HG02885 (cell line): ENCODE measurements around the gene ANKRD13A.

ENCODE experiments used
- ATAC-seq: cut with Tn5 transposase; IDR thresholded peaks from one replicate; pipeline ENCODE4 v1.9.1; 2021; ENCODE audit warnings: mild to moderate bottlenecking; ENCODE audit not compliant: unreplicated experiment, poor library complexity

The ANKRD13A gene

DNA sequence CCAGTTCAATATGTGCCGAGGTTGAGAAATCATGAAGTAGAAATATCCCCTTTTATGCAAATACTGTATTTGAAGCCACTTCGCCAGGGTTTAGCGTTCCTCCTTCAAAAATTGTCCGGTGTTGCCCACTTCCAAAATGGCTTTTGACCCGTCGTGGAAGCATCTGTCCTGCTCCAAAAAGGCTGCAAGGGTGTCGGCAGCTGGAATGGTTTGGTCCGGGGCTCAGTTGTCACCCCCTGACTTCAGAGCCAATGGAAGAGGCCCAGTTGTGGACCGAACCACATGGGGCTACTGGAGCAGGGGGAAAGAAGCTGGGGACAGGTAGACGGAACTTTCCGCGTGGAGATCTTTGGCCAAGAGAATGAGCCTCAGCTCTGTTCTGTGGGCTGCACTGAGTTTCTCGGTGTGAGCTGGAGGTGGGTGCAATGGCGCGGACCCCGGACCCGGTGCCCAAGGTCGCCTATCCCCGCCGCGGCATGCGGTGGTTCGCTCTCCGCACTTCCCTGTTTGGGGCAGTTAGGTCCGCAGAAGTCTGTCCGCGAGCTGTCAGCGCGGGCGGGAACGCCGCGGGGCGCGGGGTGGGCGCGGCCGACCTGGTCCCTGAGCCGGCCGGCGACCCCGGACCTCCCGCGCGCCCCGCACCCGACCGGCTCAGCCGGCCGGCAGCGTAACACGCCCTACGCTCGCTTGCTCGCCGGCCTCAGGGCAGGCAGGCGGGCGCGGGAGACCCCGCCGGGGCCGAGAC, at the start of gene ANKRD13A:
Gene ANKRD13A (plus strand): TSS at position 527 of the 745 bp plus-strand sequence. CDS start 259 bp downstream, outside the sequence.
- ATAC-seq, result peak; percentile 56

DNA sequence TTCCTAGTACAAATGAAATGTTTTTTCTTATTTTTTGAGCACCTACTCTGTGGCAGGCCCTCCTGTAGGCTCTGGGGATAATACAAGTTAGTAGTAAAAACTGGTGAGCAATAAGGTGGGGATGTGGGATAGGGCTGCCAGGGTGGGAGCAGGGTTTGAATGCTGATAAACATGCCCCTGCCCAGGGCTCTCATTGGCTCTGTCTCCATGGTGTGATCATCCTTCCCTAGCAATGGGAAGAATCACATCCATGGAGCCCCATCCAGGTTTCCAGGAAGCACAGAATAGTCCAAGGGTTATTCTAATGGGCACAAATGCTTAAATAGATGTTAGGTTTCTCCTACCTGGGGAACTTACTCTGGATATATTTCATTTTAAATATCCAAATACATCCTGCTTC, 48.6 kb upstream of the ANKRD13A start:
- no peak for ATAC-seq

DNA sequence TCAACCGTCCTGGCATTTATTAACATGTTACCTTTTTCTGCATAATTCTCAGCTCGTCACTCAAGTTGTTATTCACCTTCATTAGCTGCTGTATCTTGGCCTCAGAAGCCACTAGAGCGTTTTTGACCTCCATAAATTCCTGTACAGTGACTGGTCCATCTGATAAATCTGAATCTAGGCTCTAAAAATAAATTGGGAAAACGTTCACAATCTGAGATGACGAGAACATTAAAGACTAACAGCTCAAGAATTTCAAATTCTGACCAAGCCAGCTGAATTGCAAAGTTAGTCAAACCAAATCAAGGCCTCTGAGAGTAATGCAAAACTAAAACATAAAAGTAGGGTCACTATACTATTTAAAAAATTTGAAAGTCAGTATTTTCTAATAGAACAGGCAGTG, 48.1 kb upstream of the ANKRD13A start:
- no peak for ATAC-seq

- ATAC-seq, result no peak
These were observed 47.5 kb upstream of the ANKRD13A start for GRCh38 chr12:109951751-109952150.

- ATAC-seq, result no peak
These were observed 46.9 kb upstream of the ANKRD13A start for GRCh38 chr12:109952160-109952858.

DNA sequence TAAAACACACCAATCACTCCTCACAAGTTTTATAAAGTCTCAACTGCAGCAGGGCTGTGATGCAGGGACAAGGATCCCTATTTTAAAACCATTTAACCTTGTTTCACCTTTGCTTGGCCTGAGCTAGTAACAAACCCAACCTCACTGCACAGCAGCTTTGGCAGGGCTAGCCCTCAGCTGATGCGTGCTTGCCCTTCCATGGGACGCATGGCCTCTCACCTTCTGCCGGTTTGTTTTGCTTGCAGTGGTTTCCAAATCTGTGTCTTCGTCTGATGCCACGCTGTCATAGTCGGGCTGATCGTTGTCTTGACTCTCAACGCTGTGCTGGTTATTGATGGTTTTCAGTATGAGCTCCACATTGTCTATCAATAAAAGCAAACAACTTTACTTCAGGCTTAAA, 46.4 kb upstream of the ANKRD13A start:
- ATAC-seq, result no peak

GRCh38 chr12:109953656-109954055, 45.6 kb upstream of the ANKRD13A start:
- no peak for ATAC-seq

DNA sequence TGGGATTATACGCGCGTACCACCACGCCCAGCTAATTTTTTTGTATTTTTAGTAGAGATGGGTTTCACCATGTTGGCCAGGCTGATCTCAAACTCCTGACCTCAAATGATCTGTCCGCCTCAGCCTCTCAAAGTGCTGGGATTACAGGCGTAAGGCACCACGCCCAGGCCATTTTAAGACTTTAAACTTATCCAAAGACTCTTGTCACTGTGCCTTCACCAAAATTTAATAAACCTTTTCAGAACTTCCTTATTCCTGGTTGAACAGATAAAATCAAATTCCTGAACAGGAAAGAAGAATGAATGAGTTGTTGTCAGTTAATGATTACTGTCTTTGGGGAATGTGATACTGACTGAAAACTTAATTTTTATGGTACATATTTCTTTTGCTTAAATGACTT, 40.9 kb upstream of the ANKRD13A start:
- ATAC-seq, result no peak

DNA sequence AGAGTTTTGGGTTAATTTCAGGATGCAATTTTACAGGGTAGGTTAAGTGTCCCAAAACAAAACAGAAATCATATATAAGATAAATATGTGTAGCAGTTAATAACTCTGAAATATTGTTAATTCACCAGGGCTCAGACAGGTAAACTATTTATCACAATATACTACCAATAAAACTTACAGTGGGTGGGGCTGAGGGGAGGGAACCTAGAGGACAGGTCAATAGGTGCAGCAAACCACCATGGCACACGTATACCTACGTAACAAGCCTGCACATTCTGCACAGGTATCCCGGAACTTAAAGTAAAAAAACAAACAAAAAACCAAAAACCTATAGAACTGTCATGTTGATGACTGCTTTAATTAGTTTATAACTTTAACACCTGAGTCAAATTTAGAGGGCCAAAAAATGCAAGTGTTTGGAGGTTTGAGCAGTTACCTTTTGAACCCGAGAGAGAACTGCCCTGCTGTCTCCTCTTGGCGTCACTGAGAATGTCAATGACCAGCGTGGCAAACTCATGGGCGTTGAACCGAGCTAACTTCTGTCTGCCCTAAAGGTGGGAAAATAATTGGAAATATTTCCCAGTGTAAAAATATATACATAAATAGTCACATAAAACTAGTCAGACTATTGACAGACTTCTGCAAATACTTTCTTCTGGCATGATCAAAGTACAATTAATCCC, 39.7 kb upstream of the ANKRD13A start:
- no peak for ATAC-seq

- ATAC-seq, result no peak
These were observed 38.0 kb upstream of the ANKRD13A start for GRCh38 chr12:109961201-109961600.

GRCh38 chr12:109961612-109962011, 37.6 kb upstream of the ANKRD13A start:
- ATAC-seq, result no peak

DNA sequence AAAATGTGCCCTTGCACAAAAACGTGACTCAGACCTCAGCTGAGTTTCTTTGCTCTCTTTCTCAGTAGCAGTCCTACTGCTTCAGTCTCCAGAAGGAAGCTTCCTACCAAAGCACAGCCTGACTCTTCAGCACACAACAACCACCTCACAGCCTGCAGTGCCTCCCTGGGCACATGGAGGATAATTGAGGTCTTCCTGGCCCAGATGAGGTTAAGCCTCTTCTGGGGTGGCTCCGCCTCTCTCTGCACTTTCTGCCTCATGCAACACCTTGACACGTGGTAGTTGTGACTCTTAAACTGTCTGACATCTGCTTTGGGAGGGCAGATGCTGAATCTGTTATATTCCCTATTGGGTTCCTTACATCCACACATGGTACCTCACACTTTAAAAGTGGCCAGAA, 36.8 kb upstream of the ANKRD13A start:
- no peak for ATAC-seq

- no peak for ATAC-seq
These were observed 35.9 kb upstream of the ANKRD13A start for GRCh38 chr12:109963330-109963729.

GRCh38 chr12:109963743-109964429, 35.3 kb upstream of the ANKRD13A start:
- no peak for ATAC-seq

GRCh38 chr12:109966546-109966945, 32.7 kb upstream of the ANKRD13A start:
- ATAC-seq, result no peak

- ATAC-seq, result no peak
These were observed 31.7 kb upstream of the ANKRD13A start for GRCh38 chr12:109967383-109968031.

DNA sequence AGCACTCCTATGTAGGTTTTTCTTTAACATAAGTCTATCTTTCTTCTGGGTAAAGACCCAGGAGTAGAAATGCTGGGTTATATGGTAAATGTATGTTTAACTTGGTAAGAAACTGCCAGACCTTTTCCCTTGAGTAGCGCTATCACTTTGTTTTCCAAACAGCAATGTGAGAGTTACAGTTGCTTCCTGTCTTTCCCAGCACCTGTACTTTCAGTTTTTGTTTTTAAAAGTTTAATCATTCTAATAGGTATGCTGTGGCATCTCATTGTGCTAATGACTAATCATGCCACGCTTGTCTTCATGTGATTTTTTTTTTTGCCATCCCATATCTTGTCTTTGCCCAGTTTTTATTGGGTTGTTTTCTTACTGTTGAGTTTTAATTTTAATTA, 31.2 kb upstream of the ANKRD13A start:
- no peak for ATAC-seq

DNA sequence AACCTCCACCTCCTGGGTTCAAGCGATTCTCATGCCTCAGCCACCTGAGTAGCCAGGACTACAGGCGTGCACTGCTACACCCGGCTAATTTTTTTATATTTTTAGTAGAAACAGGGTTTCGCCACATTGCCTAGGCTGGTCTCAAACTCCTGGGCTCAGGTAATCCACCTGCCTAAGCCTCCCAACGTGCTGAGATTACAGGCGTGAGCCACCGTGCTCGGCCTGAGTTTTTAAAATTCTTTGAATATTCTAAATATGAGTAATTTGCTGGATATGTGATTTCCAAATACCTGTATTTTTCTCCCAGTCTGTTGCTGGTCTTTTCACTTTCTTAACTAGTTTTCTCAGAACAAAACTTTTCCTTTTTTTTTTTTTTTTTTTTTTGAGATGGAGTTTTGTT, 30.4 kb upstream of the ANKRD13A start:
- ATAC-seq, result no peak

GRCh38 chr12:109972821-109973220, 26.4 kb upstream of the ANKRD13A start:
- no peak for ATAC-seq

GRCh38 chr12:109981311-109981710, 17.9 kb upstream of the ANKRD13A start:
- ATAC-seq, result no peak
